GM19240 (cell line): ENCODE data around the gene OR7G3.

ENCODE experiments used
- DNase-seq: peaks from one replicate; pipeline ENCODE4 v3.0.0; 2011; ENCODE audit warnings: low spot score; ENCODE audit not compliant: insufficient read length

The OR7G3 gene

DNA sequence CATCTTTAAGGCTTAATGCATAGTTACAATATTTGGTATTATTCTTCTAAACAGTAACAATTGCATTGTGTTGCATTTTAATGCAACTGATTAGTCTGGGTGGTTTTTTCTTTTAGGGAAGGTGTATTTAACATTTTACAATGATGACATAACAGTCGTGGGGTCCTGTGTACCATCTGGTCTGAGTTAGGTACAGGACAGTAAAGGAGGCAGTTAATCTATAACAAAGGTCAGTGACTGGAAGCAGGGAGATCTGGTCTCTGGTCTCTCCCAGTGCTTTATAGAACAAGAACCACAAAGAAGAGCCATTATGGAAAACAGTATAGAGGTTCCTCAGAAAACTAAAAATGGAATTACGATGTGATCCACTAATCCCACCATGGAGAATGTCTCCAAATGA is 16.8 kb downstream of the OR7G3 start:
- no peak for DNase-seq

DNA sequence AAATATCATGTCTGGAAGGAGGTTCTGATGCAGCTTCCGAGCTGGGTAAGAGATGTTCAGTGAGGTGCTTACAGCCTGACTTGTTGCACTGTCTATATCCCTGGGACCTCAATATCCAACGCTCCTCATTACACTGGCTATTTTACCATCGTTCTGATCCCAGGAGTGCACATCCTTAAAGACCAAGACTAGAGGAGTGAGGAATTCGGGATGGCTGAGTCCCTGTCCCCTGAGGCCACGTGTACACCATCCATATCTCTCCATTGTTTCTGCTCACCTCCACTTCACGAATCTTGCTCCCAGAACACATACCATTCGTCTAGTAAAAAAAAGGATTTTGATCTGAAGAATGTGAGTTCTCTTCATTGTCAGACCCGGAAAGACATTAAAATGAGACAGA is 19.4 kb downstream of the OR7G3 start, which contains the start of gene OR7G2:
Gene OR7G2 (minus strand): TSS at position 101 of the 400 bp plus-strand sequence. CDS start 4,232 bp downstream, outside the sequence.
- no peak for DNase-seq

DNA sequence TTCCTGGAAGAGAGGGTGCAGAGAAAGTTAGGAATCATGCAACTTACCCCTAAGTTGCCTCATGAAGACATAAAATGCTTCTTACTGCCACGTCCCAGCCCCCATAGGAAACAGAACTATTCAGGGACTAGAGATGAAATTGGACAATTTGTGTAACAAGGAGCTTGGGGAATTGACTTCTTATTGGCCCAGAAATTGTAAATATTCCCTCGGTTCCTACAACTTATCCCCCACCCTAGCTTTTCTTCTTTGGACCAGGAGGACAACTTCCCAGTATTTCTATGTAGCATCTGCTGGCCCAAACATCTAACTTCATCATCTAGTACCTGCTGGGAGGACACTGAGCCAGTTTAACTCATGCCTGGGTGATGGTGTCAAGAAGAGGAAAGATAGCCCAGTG is 40.0 kb downstream of the OR7G3 start, which contains the start of gene OR1M1:
Gene OR1M1 (plus strand): TSS at position 301 of the 400 bp plus-strand sequence. CDS start 6,184 bp downstream, outside the sequence.
- DNase-seq = no peak

DNA sequence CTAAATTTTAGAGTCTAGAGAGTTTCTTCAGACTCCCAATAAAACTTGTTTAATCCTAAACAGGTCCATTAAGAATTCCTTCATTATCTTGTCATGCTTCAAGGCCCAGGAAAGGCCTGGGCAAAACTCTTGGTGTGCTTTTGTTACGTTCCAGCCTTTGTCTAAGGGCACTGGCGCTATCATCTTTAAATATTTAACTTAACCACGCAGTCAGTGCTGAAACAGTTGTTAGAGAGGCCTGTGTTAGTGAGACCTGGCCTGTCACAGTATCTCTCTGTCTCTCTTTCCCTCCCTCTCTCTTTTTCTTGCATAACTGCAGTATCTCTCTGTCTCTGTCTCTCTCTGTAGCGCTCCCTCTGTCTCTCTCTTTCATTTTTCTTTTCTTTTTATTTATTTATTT is 48.1 kb downstream of the OR7G3 start:
- no peak for DNase-seq

DNA sequence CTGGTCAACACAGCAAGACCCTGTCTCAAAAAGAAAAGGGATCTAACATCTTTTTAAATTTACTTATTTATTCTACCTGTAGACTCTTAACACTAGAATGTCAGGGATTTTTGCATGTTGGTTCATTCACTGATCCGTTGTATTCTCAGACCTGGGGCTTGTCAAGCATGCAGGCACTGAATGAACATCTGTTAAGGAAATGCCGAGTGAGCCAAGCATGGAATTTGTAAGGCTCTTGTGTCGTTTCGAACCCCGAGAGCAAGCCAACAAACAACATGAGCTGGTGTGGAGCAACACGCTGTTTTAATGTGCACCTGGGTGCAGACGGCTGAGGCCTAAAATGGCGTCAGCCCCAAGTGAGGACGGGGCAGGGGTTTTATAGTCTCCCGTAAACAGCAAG is 49.8 kb downstream of the OR7G3 start:
- DNase-seq = no peak
